GM23338 (cell line): ENCODE data around the gene DOCK11. TPM values are rescaled to one million over a fixed set of nuclear protein-coding genes. Genes with fewer than 3 reads are reported as not detected.

Source experiments
- ATAC-seq: fragments of 200-7000 bp; cut with Tn5 transposase; 3 replicates; pipeline ENCODE4 v1.9.1; 2020
- DNase-seq: peaks from one replicate; pipeline ENCODE4 v3.0.0-alpha.2; 2015; ENCODE audit warnings: low spot score
- H2AFZ ChIP-seq: fragments of 200-600 bp; sonication (generic); 2 replicates; pipeline ENCODE4 v1.8.0; 2016; ENCODE audit warnings: antibody characterized with exemption, mild to moderate bottlenecking, moderate library complexity
- H3F3A ChIP-seq: fragments of 200-600 bp; sonication (generic); replicated peaks from 2 replicates; pipeline ENCODE4 v1.8.0; 2017; ENCODE audit warnings: antibody characterized with exemption, mixed run types, low read depth
- H3K27ac ChIP-seq: fragments of 200-600 bp; sonication (generic); 2 replicates; pipeline ENCODE4 v1.6.1; 2016; ENCODE audit warnings: low read depth
- H3K27me3 ChIP-seq: fragments of 200-600 bp; sonication (generic); 2 replicates; pipeline ENCODE4 v1.8.0; 2016; ENCODE audit warnings: mild to moderate bottlenecking, mixed run types, moderate library complexity; ENCODE audit not compliant: insufficient read depth
- H3K36me3 ChIP-seq: fragments of 200-600 bp; sonication (generic); 2 replicates; pipeline ENCODE4 v1.8.0; 2016; ENCODE audit warnings: mild to moderate bottlenecking; ENCODE audit not compliant: insufficient read depth
- H3K4me1 ChIP-seq: fragments of 200-600 bp; sonication (generic); 2 replicates; pipeline ENCODE4 v1.8.0; 2016; ENCODE audit warnings: mild to moderate bottlenecking, moderate library complexity; ENCODE audit not compliant: insufficient read depth
- H3K4me2 ChIP-seq: fragments of 200-600 bp; sonication (generic); 2 replicates; pipeline ENCODE4 v1.7.1; 2017; ENCODE audit warnings: mixed run types
- H3K4me3 ChIP-seq: fragments of 200-600 bp; sonication (generic); 2 replicates; pipeline ENCODE4 v1.6.1; 2016; ENCODE audit warnings: mixed run types
- H3K79me2 ChIP-seq: fragments of 200-600 bp; sonication (generic); replicated peaks from 2 replicates; pipeline ENCODE4 v1.8.0; 2017; ENCODE audit warnings: mild to moderate bottlenecking; ENCODE audit not compliant: insufficient read depth
- H3K9me2 ChIP-seq: fragments of 200-600 bp; sonication (generic); 2 replicates; pipeline ENCODE4 v1.8.0; 2017; ENCODE audit not compliant: insufficient read depth
- H4K20me1 ChIP-seq: fragments of 200-600 bp; sonication (generic); replicated peaks from 2 replicates; pipeline ENCODE4 v1.8.0; 2017; ENCODE audit warnings: mild to moderate bottlenecking; ENCODE audit not compliant: insufficient read depth
- H3K27ac Mint-ChIP-seq: 2 replicates; pipeline ENCODE4 v1.8.0; 2020; ENCODE audit warnings: inconsistent platforms, mild to moderate bottlenecking, moderate library complexity, mixed read lengths
- H3K27me3 Mint-ChIP-seq: 3 replicates; pipeline ENCODE4 v1.8.0; 2022; ENCODE audit warnings: low read depth, mild to moderate bottlenecking, moderate library complexity, mixed read lengths, inconsistent platforms; ENCODE audit not compliant: insufficient read depth, poor library complexity
- H3K36me3 Mint-ChIP-seq: 3 replicates; pipeline ENCODE4 v1.8.0; 2021; ENCODE audit warnings: low read depth, mild to moderate bottlenecking, inconsistent platforms, moderate library complexity, mixed read lengths
- H3K4me1 Mint-ChIP-seq: 3 replicates; pipeline ENCODE4 v1.8.0; 2020; ENCODE audit warnings: mild to moderate bottlenecking, inconsistent platforms, mixed read lengths
- H3K4me3 Mint-ChIP-seq: 3 replicates; pipeline ENCODE4 v1.8.0; 2021; ENCODE audit warnings: moderate library complexity, mild to moderate bottlenecking, inconsistent platforms, mixed read lengths
- H3K9me3 Mint-ChIP-seq: 3 replicates; pipeline ENCODE4 v1.8.0; 2020; ENCODE audit warnings: moderate library complexity, mild to moderate bottlenecking, inconsistent platforms, mixed read lengths
- CREB1 ChIP-seq: fragments of 250-450 bp; sonication (Bioruptor Pico); IDR thresholded peaks from 2 replicates; pipeline ENCODE4 v1.5.0; 2020; ENCODE audit warnings: low read depth, mild to moderate bottlenecking, moderate library complexity
- EZH2 ChIP-seq: fragments of 200-600 bp; sonication (generic); IDR thresholded peaks from one replicate; pipeline ENCODE4 v1.8.0; 2017; ENCODE audit warnings: antibody characterized with exemption, mild to moderate bottlenecking, low read depth; ENCODE audit not compliant: unreplicated experiment
- STAT1 ChIP-seq: IDR thresholded peaks from one replicate; pipeline ENCODE4 v1.6.1; 2016; ENCODE audit warnings: antibody characterized with exemption; ENCODE audit not compliant: unreplicated experiment
- ZNF114 ChIP-seq: fragments of 250-450 bp; sonication (Bioruptor Pico); IDR thresholded peaks from 2 replicates; pipeline ENCODE4 v1.5.0; 2020; ENCODE audit warnings: mild to moderate bottlenecking, moderate library complexity
- ZNF462 ChIP-seq: fragments of 250-450 bp; sonication (Bioruptor Pico); IDR thresholded peaks from 2 replicates; pipeline ENCODE4 v1.5.0; 2020; ENCODE audit warnings: mild to moderate bottlenecking, moderate library complexity
- polyA plus RNA-seq: library from polyadenylated mRNA; unstranded; fragments of >200 nt; fragmentation: Nextera tagmentation; extraction: Ambion mirVana; gene quantifications from 2 replicates; pipeline ENCODE4 v1.2.1, GENCODE V29; 2016
- total RNA-seq: library from RNA; depleted of rRNA; stranded (reverse); fragments of >200 nt; shearing (Covaris generic); gene quantifications from 2 replicates; pipeline ENCODE4 v1.2.3, GENCODE V29; 2014
- TF ChIP-seq, protein P1 (sequence below), 2 experiments: fragments of 200-600 bp in 1 of 2; sonication (generic) in 1 of 2; conservative IDR thresholded peaks; 2 replicates each; pipeline versions ENCODE4 v1.5.1 to v1.6.1; 2016 to 2017; ENCODE audit warnings: antibody characterized with exemption in 2 of 2, low read depth in 2 of 2, mild to moderate bottlenecking in 2 of 2, moderate library complexity in 1 of 2

Gene DOCK11
- total and polyA plus RNA-seq, 2 experiments from 2014 or later, result 6.0 to 12.3 TPM

DNA sequence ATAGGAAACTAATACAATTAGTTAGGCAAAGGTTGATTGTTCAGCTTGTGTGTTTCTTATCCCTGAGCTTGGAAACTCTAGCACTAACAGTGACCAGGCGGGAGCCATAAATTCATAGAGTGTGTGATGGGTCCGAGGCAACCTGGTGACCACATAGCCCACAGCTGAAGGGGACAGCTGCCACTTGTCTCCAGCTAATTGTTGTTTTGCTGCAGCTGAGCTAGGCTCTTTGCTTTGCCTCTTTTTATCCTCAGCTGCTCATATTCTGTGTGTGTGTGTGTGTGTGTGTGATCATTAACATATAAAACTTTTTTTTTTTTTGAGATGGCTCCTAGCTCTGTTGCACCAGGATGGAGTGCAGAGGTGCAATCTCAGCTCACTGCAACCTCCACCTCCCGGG is 53.2 kb downstream of the DOCK11 start:
- no peaks in the 10 kb centered on the region for H3K9me3 Mint-ChIP-seq
- DNase-seq (no peak), ATAC-seq (no peak)
- no peak overlapping the region for H3K27ac ChIP-seq
- no peaks in the 10 kb centered on the region for H3K36me3 ChIP-seq
- no peak for TF ChIP-seq ZNF462 (CRISPR knock-in tag)
- no peak for TF ChIP-seq STAT1
- TF ChIP-seq CREB1 (CRISPR knock-in tag), result no peak
- no peak for TF ChIP-seq EZH2
- TF ChIP-seq, protein P1, sequence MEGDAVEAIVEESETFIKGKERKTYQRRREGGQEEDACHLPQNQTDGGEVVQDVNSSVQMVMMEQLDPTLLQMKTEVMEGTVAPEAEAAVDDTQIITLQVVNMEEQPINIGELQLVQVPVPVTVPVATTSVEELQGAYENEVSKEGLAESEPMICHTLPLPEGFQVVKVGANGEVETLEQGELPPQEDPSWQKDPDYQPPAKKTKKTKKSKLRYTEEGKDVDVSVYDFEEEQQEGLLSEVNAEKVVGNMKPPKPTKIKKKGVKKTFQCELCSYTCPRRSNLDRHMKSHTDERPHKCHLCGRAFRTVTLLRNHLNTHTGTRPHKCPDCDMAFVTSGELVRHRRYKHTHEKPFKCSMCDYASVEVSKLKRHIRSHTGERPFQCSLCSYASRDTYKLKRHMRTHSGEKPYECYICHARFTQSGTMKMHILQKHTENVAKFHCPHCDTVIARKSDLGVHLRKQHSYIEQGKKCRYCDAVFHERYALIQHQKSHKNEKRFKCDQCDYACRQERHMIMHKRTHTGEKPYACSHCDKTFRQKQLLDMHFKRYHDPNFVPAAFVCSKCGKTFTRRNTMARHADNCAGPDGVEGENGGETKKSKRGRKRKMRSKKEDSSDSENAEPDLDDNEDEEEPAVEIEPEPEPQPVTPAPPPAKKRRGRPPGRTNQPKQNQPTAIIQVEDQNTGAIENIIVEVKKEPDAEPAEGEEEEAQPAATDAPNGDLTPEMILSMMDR (conservative IDR thresholded peaks at IDR 0.05; ENCODE audit: low read depth in 2 of 2), result no peak
- TF ChIP-seq ZNF114 (CRISPR knock-in tag), result no peak
- no peaks in the 10 kb centered on the region for H3K79me2 ChIP-seq
- H3K4me1 ChIP-seq, result no peaks in the 10 kb centered on the region; the same call in 1 of the 2 replicates
- no peaks in the 10 kb centered on the region for H3F3A ChIP-seq
- no peak overlapping the region for H2AFZ ChIP-seq
- H3K4me2 ChIP-seq, result no peak overlapping the region
- H4K20me1 ChIP-seq, result no peaks in the 10 kb centered on the region
- no peak overlapping the region for H3K27ac Mint-ChIP-seq
- H3K4me1 Mint-ChIP-seq, result no peaks in the 10 kb centered on the region
- H3K27me3 Mint-ChIP-seq, result no peaks in the 10 kb centered on the region
- no peaks in the 10 kb centered on the region for H3K36me3 Mint-ChIP-seq
- H3K4me3 Mint-ChIP-seq, result no peak overlapping the region
- no peak overlapping the region for H3K4me3 ChIP-seq
- H3K9me2 ChIP-seq, result no peaks in the 10 kb centered on the region
- H3K27me3 ChIP-seq, result no peaks in the 10 kb centered on the region
